Psoas muscle (tissue), 8 donors: Measurements from ENCODE around the gene SLCO2B1. TPM values are rescaled to one million over a fixed set of nuclear protein-coding genes. Genes with fewer than 3 reads are reported as not detected.
A peak's percentile ranks its signal among the peaks of the same experiment; 100 is the strongest.

ENCODE experiments used
- ATAC-seq, 4 donors: fragments of 200-7000 bp; cut with Tn5 transposase; one replicate each; pipeline ENCODE4 v1.9.1; 2020; ENCODE audit warnings: moderate library complexity in 3 of 4, mild to moderate bottlenecking in 2 of 4
- DNase-seq, 2 donors: peaks; one replicate each; pipeline ENCODE4 v3.0.0-alpha.2; 2020
- H3K27ac ChIP-seq: fragments of 200-600 bp; one replicate; pipeline ENCODE4 v1.8.0; 2022
- H3K27me3 ChIP-seq, 3 donors: fragments of 200-600 bp in 1 of 3; one replicate each; pipeline versions ENCODE4 v1.6.1 to v1.8.0; 2013 to 2022; ENCODE audit warnings: low read length in 2 of 3, mild to moderate bottlenecking in 2 of 3, moderate library complexity in 1 of 3; ENCODE audit not compliant: insufficient read depth in 3 of 3
- H3K36me3 ChIP-seq, 2 donors: fragments of 200-600 bp in 1 of 2; one replicate each; pipeline versions ENCODE4 v1.6.1 to v1.8.0; 2013 to 2022; ENCODE audit warnings: low read depth in 1 of 2, mild to moderate bottlenecking in 1 of 2, moderate library complexity in 1 of 2; ENCODE audit not compliant: insufficient read depth in 1 of 2
- H3K4me1 ChIP-seq: fragments of 200-600 bp; one replicate; pipeline ENCODE4 v1.8.0; 2022
- H3K4me3 ChIP-seq: fragments of 200-600 bp; one replicate; pipeline ENCODE4 v1.8.0; 2022; ENCODE audit warnings: mild to moderate bottlenecking
- H3K9me3 ChIP-seq: fragments of 200-600 bp; one replicate; pipeline ENCODE4 v1.8.0; 2022
- CTCF ChIP-seq: fragments of 200-600 bp; IDR thresholded peaks from one replicate; pipeline ENCODE4 v1.8.0; 2022; ENCODE audit warnings: antibody characterized with exemption
- WGBS, 3 donors: extraction: QIAGEN DNeasy Blood & Tissue Kit; methylation state at CpG; one replicate each; pipeline versions ENCODE4 v1.1.6 to v1.1.7; 2013; 5-methylcytosine and 5-hydroxymethylcytosine counted together
- intact Hi-C, 2 donors: fragments of 100-400 bp; cut with DNase I; formaldehyde crosslinking; loops; one replicate each; pipeline versions ENCODE4 v1.11.0 to v1.14.2; 2022
- polyA plus RNA-seq, 3 donors: library from polyadenylated mRNA; stranded (reverse); fragments of 200-250 nt; gene quantifications; one replicate each; pipeline ENCODE4 v1.2.3, GENCODE V29; 2013
- total RNA-seq, 4 donors: library from RNA; stranded (reverse); fragmentation: NEBNext Ultra II Directional in 2 of 4; extraction: Animal tissue kit (Norgen Biotek cat#: 25700) in 2 of 4; gene quantifications; one replicate each; pipeline versions ENCODE4 v1.2.1 to v1.2.4, GENCODE V29; 2021 to 2023
- donor health status: healthy with polysubstance abuse.
- donor health status: DM: no; HTN: no; CAD: no; lungs with moderate emphysema.
- donor health status: Bipolar disorder and iron deficiency.
- donor health status: healthy.
- donor health status: DM: yes; HTN: yes; CAD: no.
- donor health status: DM: no; HTN: no; CAD: no.
- donor health status: DM: no; HTN: no; CAD: no.
- donor health status: DM: yes; HTN: yes; CAD: no.

SLCO2B1 gene
- total and polyA plus RNA-seq, 7 donors, result 1.2 to 17.7 (median 10.7) TPM

DNA sequence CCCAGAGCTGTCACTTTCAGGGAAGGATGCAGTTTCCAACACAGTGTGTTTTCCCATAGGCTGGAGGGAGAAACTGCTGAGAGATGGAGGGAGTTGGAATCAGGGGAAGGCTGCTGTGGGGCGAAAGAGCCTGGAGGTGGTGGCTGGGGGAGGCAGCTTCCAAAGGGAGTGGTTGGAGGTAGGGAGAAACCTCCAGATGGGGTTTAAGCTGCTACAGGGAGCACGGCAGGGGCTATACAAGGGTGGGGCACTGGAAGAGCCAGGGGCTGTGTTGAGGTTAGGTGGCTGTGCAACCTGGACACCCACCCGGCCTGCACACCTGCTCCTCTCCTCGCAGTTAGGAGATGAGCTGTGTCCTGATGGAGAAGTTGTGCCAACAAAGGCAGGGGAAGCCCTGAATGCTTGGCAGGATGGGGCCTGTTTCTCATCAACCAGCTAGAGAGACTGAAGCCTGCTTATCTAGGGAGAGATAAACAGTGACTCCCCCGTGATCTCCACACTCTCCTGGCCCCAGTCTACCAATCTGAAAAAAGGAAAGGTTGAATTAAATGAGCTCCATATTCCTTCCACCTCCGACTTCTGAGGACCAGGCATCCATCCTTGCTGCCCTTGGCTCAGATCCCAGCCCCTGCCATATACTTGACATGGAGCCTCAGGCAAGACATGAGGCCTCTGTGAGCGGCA, 3.6 kb upstream of the SLCO2B1 start:
- Histone ChIP-seq H3K27me3 (peaks cover 0 to 2% (median 0%) of the 10 kb centered on the region in 3 donors), H3K9me3 (no peaks in the 10 kb centered on the region), H3K36me3 (no peaks in the 10 kb centered on the region), H3K27ac (no peak overlapping the region), H3K4me1 (peaks cover 3% of the 10 kb centered on the region), H3K4me3 (no peak overlapping the region)
- 80 to 89% (median 83%) methylated on average over 7 of the region's 7 CpGs for WGBS, 3 donors
- no peak for TF ChIP-seq CTCF
- intact Hi-C loops, result loop anchor here in 1 of 2 donors (10.0 kb wide), 1 partner anchor 237 kb away; no protein-coding TSS in a partner anchor
- ATAC-seq (no peak), DNase-seq (no peak)

- WGBS, 3 donors, result 69 to 88% (median 80%) methylated on average over 9 of the region's 9 CpGs
- peak in 1 of 4 donors; percentile 16 for ATAC-seq
- intact Hi-C loops, result loop anchor here in 1 of 2 donors (10.0 kb wide), 1 partner anchor 237 kb away; no protein-coding TSS in a partner anchor
- H3K9me3 ChIP-seq, result no peaks in the 10 kb centered on the region
- no peaks in the 10 kb centered on the region for H3K36me3 ChIP-seq
- no peak overlapping the region for H3K27ac ChIP-seq
- peak; percentile 42 to 67 for DNase-seq
- TF ChIP-seq CTCF, result no peak
- peaks cover 3% of the 10 kb centered on the region for H3K4me1 ChIP-seq
- no peak overlapping the region for H3K4me3 ChIP-seq
- peaks cover 0 to 2% (median 0%) of the 10 kb centered on the region in 3 donors for H3K27me3 ChIP-seq
Observed at GRCh38 chr11:75147875-75148263, 3.0 kb upstream of the SLCO2B1 start.

- ATAC-seq (no peak), DNase-seq (no peak)
- intact Hi-C loops, result loop anchor here in 1 of 2 donors (10.0 kb wide), 1 partner anchor 236 kb away; no protein-coding TSS in a partner anchor
- Histone ChIP-seq H3K9me3 (no peaks in the 10 kb centered on the region), H3K36me3 (no peaks in the 10 kb centered on the region), H3K27me3 (peaks cover 0 to 2% (median 0%) of the 10 kb centered on the region in 3 donors), H3K27ac (no peak overlapping the region), H3K4me1 (peaks cover under 1% of the 10 kb centered on the region), H3K4me3 (no peak overlapping the region)
- no peak for TF ChIP-seq CTCF
- WGBS, 3 donors, result 83 to 89% (median 84%) methylated on average over 6 of the region's 6 CpGs
Observed at GRCh38 chr11:75148436-75148983, 2.4 kb upstream of the SLCO2B1 start.

DNA sequence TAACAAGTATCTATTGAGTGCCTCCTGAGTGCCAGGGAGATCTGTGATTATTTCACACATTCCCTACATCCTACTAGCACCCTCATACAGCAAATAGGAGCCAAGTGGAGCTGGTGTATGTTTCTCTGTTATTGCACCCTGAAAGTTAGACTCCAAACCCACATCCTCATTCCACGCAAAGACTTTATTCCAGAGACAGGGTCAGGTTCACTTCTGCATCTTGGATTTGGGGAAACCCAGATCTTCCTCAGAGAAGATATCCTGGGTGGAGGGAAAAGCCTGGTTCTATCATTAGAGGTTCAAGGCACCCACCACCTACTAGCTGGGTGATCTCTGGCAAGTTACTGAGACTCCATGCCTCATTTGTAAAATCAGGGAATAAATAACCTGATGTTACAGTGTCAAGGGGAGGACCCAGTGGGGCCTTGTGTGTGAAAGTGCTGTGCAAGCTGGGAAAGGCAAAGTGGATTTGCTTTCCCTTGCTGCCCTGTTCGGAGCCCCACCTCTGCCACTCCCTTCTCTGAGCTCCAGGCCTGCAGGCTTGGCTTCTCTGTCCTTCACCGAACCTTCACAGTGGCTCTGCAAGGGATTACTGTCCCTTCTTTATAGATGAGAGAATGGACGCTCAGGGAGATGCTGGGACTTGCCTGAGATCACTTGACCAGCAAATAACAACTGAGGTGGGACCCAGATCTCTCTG, 991 bp upstream of the SLCO2B1 start:
- Histone ChIP-seq H3K9me3 (no peaks in the 10 kb centered on the region), H3K4me3 (no peak overlapping the region), H3K27ac (no peak overlapping the region), H3K27me3 (peaks cover 0 to 2% (median 0%) of the 10 kb centered on the region in 3 donors), H3K4me1 (no peaks in the 10 kb centered on the region), H3K36me3 (no peaks in the 10 kb centered on the region)
- no peak for DNase-seq
- intact Hi-C loops, result loop anchor here in 1 of 2 donors (10.0 kb wide), 1 partner anchor 235 kb away; no protein-coding TSS in a partner anchor
- 69 to 89% (median 78%) methylated on average over 4 of the region's 4 CpGs for WGBS, 3 donors
- TF ChIP-seq CTCF, result no peak
- no peak for ATAC-seq
